Measurements from ENCODE around the gene RTKN.

DNA sequence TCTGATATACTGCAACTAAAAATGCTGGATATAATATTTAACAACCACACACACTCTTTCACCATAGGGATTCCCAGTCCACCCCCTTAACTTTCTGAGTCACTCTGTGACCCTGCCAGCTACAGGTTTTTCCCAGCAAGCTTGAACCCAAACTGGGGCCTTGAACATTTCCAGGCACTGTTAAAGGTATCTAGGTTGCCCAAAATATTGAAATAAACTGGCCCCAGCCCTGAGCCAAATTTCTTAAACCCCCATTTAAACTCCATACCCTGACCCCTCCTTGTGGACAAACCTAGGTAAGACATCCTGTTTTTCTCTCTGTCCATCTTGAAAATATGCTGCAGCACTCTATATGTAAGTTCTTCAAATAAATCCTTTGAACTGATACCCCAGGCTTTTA lies 42.0 kb downstream of the RTKN start:
- TF ChIP-seq, protein P1, sequence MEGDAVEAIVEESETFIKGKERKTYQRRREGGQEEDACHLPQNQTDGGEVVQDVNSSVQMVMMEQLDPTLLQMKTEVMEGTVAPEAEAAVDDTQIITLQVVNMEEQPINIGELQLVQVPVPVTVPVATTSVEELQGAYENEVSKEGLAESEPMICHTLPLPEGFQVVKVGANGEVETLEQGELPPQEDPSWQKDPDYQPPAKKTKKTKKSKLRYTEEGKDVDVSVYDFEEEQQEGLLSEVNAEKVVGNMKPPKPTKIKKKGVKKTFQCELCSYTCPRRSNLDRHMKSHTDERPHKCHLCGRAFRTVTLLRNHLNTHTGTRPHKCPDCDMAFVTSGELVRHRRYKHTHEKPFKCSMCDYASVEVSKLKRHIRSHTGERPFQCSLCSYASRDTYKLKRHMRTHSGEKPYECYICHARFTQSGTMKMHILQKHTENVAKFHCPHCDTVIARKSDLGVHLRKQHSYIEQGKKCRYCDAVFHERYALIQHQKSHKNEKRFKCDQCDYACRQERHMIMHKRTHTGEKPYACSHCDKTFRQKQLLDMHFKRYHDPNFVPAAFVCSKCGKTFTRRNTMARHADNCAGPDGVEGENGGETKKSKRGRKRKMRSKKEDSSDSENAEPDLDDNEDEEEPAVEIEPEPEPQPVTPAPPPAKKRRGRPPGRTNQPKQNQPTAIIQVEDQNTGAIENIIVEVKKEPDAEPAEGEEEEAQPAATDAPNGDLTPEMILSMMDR (IDR thresholded peaks at IDR 0.05 in 2 of 3, conservative IDR thresholded peaks at IDR 0.05 in 1 of 3; ENCODE audit: borderline replicate concordance in 1 of 3, insufficient read depth in 1 of 3, low read depth in 2 of 3, low read length in 2 of 3), result peak; percentile 63 to 72 (median 72)
- TF ChIP-seq CBX3 (IDR thresholded peaks at IDR 0.05; ENCODE audit: low read depth) (no peak), CEBPB (IDR thresholded peaks at IDR 0.05; ENCODE audit: low read depth) (no peak), FOSL1 (IDR thresholded peaks at IDR 0.05; ENCODE audit: low read depth) (no peak), EZH2phosphoT487 (IDR thresholded peaks at IDR 0.05; ENCODE audit: borderline replicate concordance) (no peak)
- TF ChIP-seq, protein P2, sequence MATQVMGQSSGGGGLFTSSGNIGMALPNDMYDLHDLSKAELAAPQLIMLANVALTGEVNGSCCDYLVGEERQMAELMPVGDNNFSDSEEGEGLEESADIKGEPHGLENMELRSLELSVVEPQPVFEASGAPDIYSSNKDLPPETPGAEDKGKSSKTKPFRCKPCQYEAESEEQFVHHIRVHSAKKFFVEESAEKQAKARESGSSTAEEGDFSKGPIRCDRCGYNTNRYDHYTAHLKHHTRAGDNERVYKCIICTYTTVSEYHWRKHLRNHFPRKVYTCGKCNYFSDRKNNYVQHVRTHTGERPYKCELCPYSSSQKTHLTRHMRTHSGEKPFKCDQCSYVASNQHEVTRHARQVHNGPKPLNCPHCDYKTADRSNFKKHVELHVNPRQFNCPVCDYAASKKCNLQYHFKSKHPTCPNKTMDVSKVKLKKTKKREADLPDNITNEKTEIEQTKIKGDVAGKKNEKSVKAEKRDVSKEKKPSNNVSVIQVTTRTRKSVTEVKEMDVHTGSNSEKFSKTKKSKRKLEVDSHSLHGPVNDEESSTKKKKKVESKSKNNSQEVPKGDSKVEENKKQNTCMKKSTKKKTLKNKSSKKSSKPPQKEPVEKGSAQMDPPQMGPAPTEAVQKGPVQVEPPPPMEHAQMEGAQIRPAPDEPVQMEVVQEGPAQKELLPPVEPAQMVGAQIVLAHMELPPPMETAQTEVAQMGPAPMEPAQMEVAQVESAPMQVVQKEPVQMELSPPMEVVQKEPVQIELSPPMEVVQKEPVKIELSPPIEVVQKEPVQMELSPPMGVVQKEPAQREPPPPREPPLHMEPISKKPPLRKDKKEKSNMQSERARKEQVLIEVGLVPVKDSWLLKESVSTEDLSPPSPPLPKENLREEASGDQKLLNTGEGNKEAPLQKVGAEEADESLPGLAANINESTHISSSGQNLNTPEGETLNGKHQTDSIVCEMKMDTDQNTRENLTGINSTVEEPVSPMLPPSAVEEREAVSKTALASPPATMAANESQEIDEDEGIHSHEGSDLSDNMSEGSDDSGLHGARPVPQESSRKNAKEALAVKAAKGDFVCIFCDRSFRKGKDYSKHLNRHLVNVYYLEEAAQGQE (IDR thresholded peaks at IDR 0.05; ENCODE audit: low read depth), result no peak
